ENCODE results near the gene PRKCB.
A peak's percentile ranks its signal among the peaks of the same experiment; 100 is the strongest.

Gene PRKCB

DNA sequence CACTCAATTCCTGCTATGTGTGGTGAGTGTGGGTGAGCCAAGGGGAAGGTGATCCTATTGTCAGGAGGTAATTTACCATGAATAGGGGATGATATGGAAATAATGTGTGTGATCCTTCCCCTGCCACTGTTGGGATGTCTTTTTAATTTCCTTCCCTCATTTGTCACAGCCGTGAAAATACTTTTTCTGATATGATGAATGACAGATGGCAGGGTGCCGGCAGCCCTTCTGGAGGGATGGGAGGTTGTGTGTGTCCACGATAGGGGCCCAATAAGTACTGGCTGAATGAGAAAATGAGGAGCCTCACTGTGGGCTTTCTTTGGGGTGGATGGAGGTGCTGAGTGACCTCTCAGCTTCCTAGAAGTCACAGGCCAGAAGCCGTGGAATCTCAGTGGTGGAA, 109.5 kb downstream of the PRKCB start:
- H3K9me2 ChIP-seq (replicated peaks; ENCODE audit: low read depth, low read length), result no peaks in the 10 kb centered on the region
- TF ChIP-seq, protein P1, sequence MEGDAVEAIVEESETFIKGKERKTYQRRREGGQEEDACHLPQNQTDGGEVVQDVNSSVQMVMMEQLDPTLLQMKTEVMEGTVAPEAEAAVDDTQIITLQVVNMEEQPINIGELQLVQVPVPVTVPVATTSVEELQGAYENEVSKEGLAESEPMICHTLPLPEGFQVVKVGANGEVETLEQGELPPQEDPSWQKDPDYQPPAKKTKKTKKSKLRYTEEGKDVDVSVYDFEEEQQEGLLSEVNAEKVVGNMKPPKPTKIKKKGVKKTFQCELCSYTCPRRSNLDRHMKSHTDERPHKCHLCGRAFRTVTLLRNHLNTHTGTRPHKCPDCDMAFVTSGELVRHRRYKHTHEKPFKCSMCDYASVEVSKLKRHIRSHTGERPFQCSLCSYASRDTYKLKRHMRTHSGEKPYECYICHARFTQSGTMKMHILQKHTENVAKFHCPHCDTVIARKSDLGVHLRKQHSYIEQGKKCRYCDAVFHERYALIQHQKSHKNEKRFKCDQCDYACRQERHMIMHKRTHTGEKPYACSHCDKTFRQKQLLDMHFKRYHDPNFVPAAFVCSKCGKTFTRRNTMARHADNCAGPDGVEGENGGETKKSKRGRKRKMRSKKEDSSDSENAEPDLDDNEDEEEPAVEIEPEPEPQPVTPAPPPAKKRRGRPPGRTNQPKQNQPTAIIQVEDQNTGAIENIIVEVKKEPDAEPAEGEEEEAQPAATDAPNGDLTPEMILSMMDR (conservative IDR thresholded peaks at IDR 0.05; ENCODE audit: low read length), result no peak
- TF ChIP-seq EZH2phosphoT487 (IDR thresholded peaks at IDR 0.05; ENCODE audit: borderline replicate concordance), result no peak
- no peak overlapping the region for H2AFZ ChIP-seq (ENCODE audit: low read length)
- H3K27me3 ChIP-seq (ENCODE audit: insufficient read depth, low read length, poor library complexity, severe bottlenecking), result no peaks in the 10 kb centered on the region
- no peak overlapping the region for H3K4me3 ChIP-seq (ENCODE audit: low read length, poor library complexity, severe bottlenecking)
- H3K79me2 ChIP-seq (ENCODE audit: insufficient read depth, low read length), result peaks cover 64% of the 10 kb centered on the region
- no peaks in the 10 kb centered on the region for H3K36me3 ChIP-seq (ENCODE audit: insufficient read depth, low read length)
- H3F3A ChIP-seq (ENCODE audit: low read depth), result no peaks in the 10 kb centered on the region
- no peaks in the 10 kb centered on the region for H3K9me3 ChIP-seq (ENCODE audit: insufficient read depth, low read depth, low read length)
- no peaks in the 10 kb centered on the region for H4K20me1 ChIP-seq (ENCODE audit: insufficient read depth, low read length, poor library complexity, severe bottlenecking)
- peaks cover 44% of the 10 kb centered on the region for H3K4me1 ChIP-seq (ENCODE audit: insufficient read depth, low read length, poor library complexity, severe bottlenecking)
- H3K9ac ChIP-seq (ENCODE audit: low read depth, low read length, poor library complexity, severe bottlenecking), result no peak overlapping the region
- no peak overlapping the region for H3K4me2 ChIP-seq (ENCODE audit: low read depth, low read length, poor library complexity, severe bottlenecking)

DNA sequence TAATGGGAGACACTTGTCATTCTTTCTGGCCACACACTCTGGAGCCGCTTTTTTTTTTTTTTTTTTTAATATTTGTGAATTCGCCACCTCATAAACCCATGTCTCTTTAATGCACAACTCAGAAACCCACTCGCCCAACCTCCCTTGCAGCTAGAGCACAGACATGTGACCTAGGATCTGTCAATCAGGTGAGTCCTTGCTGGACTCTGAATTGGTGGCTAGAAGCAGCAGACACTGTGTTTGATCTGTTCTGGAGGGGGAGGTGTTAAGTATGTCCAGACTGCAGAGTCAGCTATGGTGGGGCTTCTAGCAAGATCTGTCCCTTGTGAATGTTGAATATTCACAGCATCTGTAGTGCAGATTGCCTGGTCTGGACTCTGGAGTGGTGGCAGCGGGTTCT, 112.1 kb downstream of the PRKCB start:
- no peaks in the 10 kb centered on the region for H4K20me1 ChIP-seq (ENCODE audit: insufficient read depth, low read length, poor library complexity, severe bottlenecking)

DNA sequence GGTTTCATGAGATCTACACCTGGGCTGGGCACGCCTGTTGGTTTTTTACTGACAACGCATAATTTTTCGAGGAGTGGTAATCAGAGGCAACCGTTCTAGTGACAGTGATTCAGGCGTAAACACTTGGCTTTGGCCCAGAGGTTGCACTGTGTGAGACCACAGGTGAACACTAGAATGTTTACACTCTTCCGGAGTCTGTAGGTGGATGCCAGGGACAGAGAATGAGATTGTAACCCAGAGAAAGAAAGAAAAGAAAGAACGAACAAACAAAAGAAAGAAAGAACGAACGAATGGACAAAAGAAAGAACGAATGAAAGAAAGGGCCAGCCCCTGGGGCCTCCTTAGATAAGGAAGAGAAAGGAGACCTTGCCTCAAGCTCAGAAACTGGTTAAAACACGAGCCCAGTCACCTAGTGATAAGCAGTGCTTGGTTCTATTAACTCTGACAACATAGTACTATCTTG, 113.2 kb downstream of the PRKCB start:
- H3K9me3 ChIP-seq (ENCODE audit: insufficient read depth, low read depth, low read length), result no peaks in the 10 kb centered on the region
- peak overlapping the region; percentile 43 for H3K4me3 ChIP-seq (ENCODE audit: low read length, poor library complexity, severe bottlenecking)
- peak overlapping the region; percentile 73 for H3K4me2 ChIP-seq (ENCODE audit: low read depth, low read length, poor library complexity, severe bottlenecking)
- no peak overlapping the region for H2AFZ ChIP-seq (ENCODE audit: low read length)
- H4K20me1 ChIP-seq (ENCODE audit: insufficient read depth, low read length, poor library complexity, severe bottlenecking), result no peaks in the 10 kb centered on the region
- H3K4me1 ChIP-seq (ENCODE audit: insufficient read depth, low read length, poor library complexity, severe bottlenecking), result peaks cover 70% of the 10 kb centered on the region
- H3K79me2 ChIP-seq (ENCODE audit: insufficient read depth, low read length), result peaks cover 75% of the 10 kb centered on the region
- TF ChIP-seq, protein P1 (conservative IDR thresholded peaks at IDR 0.05; ENCODE audit: low read length), result no peak
- TF ChIP-seq EZH2phosphoT487 (IDR thresholded peaks at IDR 0.05; ENCODE audit: borderline replicate concordance), result no peak
- H3K27me3 ChIP-seq (ENCODE audit: insufficient read depth, low read length, poor library complexity, severe bottlenecking), result no peaks in the 10 kb centered on the region
- H3K36me3 ChIP-seq (ENCODE audit: insufficient read depth, low read length), result no peaks in the 10 kb centered on the region
- peak overlapping the region; percentile 43 for H3K9ac ChIP-seq (ENCODE audit: low read depth, low read length, poor library complexity, severe bottlenecking)
- no peaks in the 10 kb centered on the region for H3K9me2 ChIP-seq (replicated peaks; ENCODE audit: low read depth, low read length)
- H3F3A ChIP-seq (ENCODE audit: low read depth), result peaks cover 13% of the 10 kb centered on the region

More for the DNA sequence above, 112.1 kb downstream of the PRKCB start:
- Histone ChIP-seq H3K4me2 (ENCODE audit: low read depth, low read length, poor library complexity, severe bottlenecking) (peak overlapping the region; percentile 29), H3K27me3 (ENCODE audit: insufficient read depth, low read length, poor library complexity, severe bottlenecking) (no peaks in the 10 kb centered on the region), H3F3A (ENCODE audit: low read depth) (peaks cover 13% of the 10 kb centered on the region), H3K36me3 (ENCODE audit: insufficient read depth, low read length) (no peaks in the 10 kb centered on the region), H3K79me2 (ENCODE audit: insufficient read depth, low read length) (peaks cover 70% of the 10 kb centered on the region), H3K9ac (ENCODE audit: low read depth, low read length, poor library complexity, severe bottlenecking) (peak overlapping the region; percentile 12), H3K4me3 (ENCODE audit: low read length, poor library complexity, severe bottlenecking) (no peak overlapping the region), H3K9me2 (replicated peaks; ENCODE audit: low read depth, low read length) (no peaks in the 10 kb centered on the region), H2AFZ (ENCODE audit: low read length) (no peak overlapping the region), H3K9me3 (ENCODE audit: insufficient read depth, low read depth, low read length) (no peaks in the 10 kb centered on the region), H3K4me1 (ENCODE audit: insufficient read depth, low read length, poor library complexity, severe bottlenecking) (peaks cover 62% of the 10 kb centered on the region)
- no peak for TF ChIP-seq EZH2phosphoT487 (IDR thresholded peaks at IDR 0.05; ENCODE audit: borderline replicate concordance)
- TF ChIP-seq, protein P1 (conservative IDR thresholded peaks at IDR 0.05; ENCODE audit: low read length), result no peak
